Neural progenitor cell (in vitro differentiated cells): Measurements from ENCODE around the gene BCAS3. TPM values are rescaled to one million over a fixed set of nuclear protein-coding genes. Genes with fewer than 3 reads are reported as not detected.
A peak's percentile ranks its signal among the peaks of the same experiment; 100 is the strongest.

Experiments used
- DNase-seq: peaks from one replicate; pipeline ENCODE4 v3.0.0-alpha.2; 2016; ENCODE audit warnings: low spot score
- H2AFZ ChIP-seq: fragments of 200-600 bp; sonication (generic); replicated peaks from 2 replicates; pipeline ENCODE4 v1.6.1; 2016; ENCODE audit warnings: antibody characterized with exemption
- H3F3A ChIP-seq: fragments of 200-600 bp; sonication (generic); 2 replicates; pipeline ENCODE4 v1.6.1; 2016; ENCODE audit warnings: antibody characterized with exemption, low read depth
- H3K27ac ChIP-seq: fragments of 200-600 bp; sonication (generic); 2 replicates; pipeline ENCODE4 v1.5.1; 2016; ENCODE audit warnings: mild to moderate bottlenecking
- H3K27me3 ChIP-seq: fragments of 200-600 bp; sonication (generic); 2 replicates; pipeline ENCODE4 v1.6.1; 2016; ENCODE audit warnings: mild to moderate bottlenecking, moderate library complexity
- H3K36me3 ChIP-seq: fragments of 200-600 bp; sonication (generic); 2 replicates; pipeline ENCODE4 v1.5.1; 2016
- H3K4me1 ChIP-seq: fragments of 200-600 bp; sonication (generic); 2 replicates; pipeline ENCODE4 v1.6.1; 2016; ENCODE audit warnings: mixed run types
- H3K4me2 ChIP-seq: fragments of 200-600 bp; sonication (generic); 2 replicates; pipeline ENCODE4 v1.6.1; 2016
- H3K4me3 ChIP-seq: fragments of 200-600 bp; sonication (generic); 2 replicates; pipeline ENCODE4 v1.5.1; 2016
- H3K79me2 ChIP-seq: fragments of 200-600 bp; sonication (generic); 2 replicates; pipeline ENCODE4 v1.6.1; 2016; ENCODE audit warnings: low read depth
- H3K9ac ChIP-seq: fragments of 200-600 bp; sonication (generic); 2 replicates; pipeline ENCODE4 v1.6.1; 2016
- H3K9me3 ChIP-seq: fragments of 200-600 bp; sonication (generic); 2 replicates; pipeline ENCODE4 v1.5.1; 2016; ENCODE audit warnings: low read depth
- H4K20me1 ChIP-seq: fragments of 200-600 bp; sonication (generic); 2 replicates; pipeline ENCODE4 v1.6.1; 2016; ENCODE audit warnings: low read depth
- H3K27ac Mint-ChIP-seq: 3 replicates; pipeline ENCODE4 v1.8.0; 2021; ENCODE audit warnings: mixed read lengths
- H3K27me3 Mint-ChIP-seq: 2 replicates; pipeline ENCODE4 v1.8.0; 2022; ENCODE audit warnings: low read depth, mild to moderate bottlenecking, inconsistent platforms, moderate library complexity, mixed read lengths; ENCODE audit not compliant: insufficient read depth
- H3K36me3 Mint-ChIP-seq: 3 replicates; pipeline ENCODE4 v1.8.0; 2021; ENCODE audit warnings: mixed read lengths
- H3K4me1 Mint-ChIP-seq: 3 replicates; pipeline ENCODE4 v1.8.0; 2021; ENCODE audit warnings: mixed read lengths
- H3K4me3 Mint-ChIP-seq: 3 replicates; pipeline ENCODE4 v1.8.0; 2021; ENCODE audit warnings: mild to moderate bottlenecking, moderate library complexity, mixed read lengths
- H3K9me3 Mint-ChIP-seq: 3 replicates; pipeline ENCODE4 v1.8.0; 2020; ENCODE audit warnings: mixed read lengths
- CTCF ChIP-seq: fragments of 200-600 bp; sonication (generic); IDR thresholded peaks from 2 replicates; pipeline ENCODE4 v1.5.1; 2017; ENCODE audit warnings: antibody characterized with exemption, mild to moderate bottlenecking
- EZH2 ChIP-seq: fragments of 200-600 bp; sonication (generic); IDR thresholded peaks from 2 replicates; pipeline ENCODE4 v1.6.1; 2017; ENCODE audit warnings: antibody characterized with exemption, mild to moderate bottlenecking, moderate library complexity
- EZH2phosphoT487 ChIP-seq: fragments of 200-600 bp; sonication (generic); IDR thresholded peaks from 2 replicates; pipeline ENCODE4 v1.6.1; 2017; ENCODE audit warnings: antibody characterized with exemption
- total RNA-seq: library from RNA; depleted of rRNA; stranded (reverse); fragments of >200 nt; gene quantifications from 2 replicates; pipeline ENCODE4 v1.2.3, GENCODE V29; 2015; ENCODE audit warnings: low replicate concordance

BCAS3 gene
- total RNA-seq, 1 donor from 2014 or later: 60.9 TPM

GRCh38 chr17:61018938-61019337 is 341.3 kb downstream of the BCAS3 start:
- no peaks in the 10 kb centered on the region for H3K9me3 Mint-ChIP-seq
- Histone ChIP-seq H3K4me3 (no peak overlapping the region), H3K9ac (no peak overlapping the region), H3K27ac (no peak overlapping the region), H3F3A (no peaks in the 10 kb centered on the region), H3K4me1 (no peaks in the 10 kb centered on the region), H3K4me2 (no peak overlapping the region), H2AFZ (no peak overlapping the region), H3K27me3 (no peaks in the 10 kb centered on the region), H3K36me3 (no peaks in the 10 kb centered on the region), H3K9me3 (no peaks in the 10 kb centered on the region), H4K20me1 (no peaks in the 10 kb centered on the region), H3K79me2 (no peaks in the 10 kb centered on the region)
- H3K4me3 Mint-ChIP-seq: no peak overlapping the region
- no peaks in the 10 kb centered on the region for H3K4me1 Mint-ChIP-seq
- TF ChIP-seq CTCF: no peak
- TF ChIP-seq EZH2: no peak
- no peak for TF ChIP-seq EZH2phosphoT487
- H3K36me3 Mint-ChIP-seq: no peaks in the 10 kb centered on the region
- H3K27me3 Mint-ChIP-seq: peaks cover 2% of the 10 kb centered on the region
- no peak overlapping the region for H3K27ac Mint-ChIP-seq
- peak; percentile 44 for DNase-seq

- Histone ChIP-seq H3K79me2 (no peaks in the 10 kb centered on the region), H3K4me2 (no peak overlapping the region), H3K36me3 (no peaks in the 10 kb centered on the region), H3K27ac (no peak overlapping the region), H3K9me3 (no peaks in the 10 kb centered on the region), H3F3A (no peaks in the 10 kb centered on the region), H3K4me1 (no peaks in the 10 kb centered on the region), H3K4me3 (no peak overlapping the region), H3K27me3 (no peaks in the 10 kb centered on the region), H4K20me1 (no peaks in the 10 kb centered on the region), H3K9ac (no peak overlapping the region), H2AFZ (no peak overlapping the region)
- H3K27ac Mint-ChIP-seq: no peak overlapping the region
- H3K36me3 Mint-ChIP-seq: no peaks in the 10 kb centered on the region
- no peaks in the 10 kb centered on the region for H3K9me3 Mint-ChIP-seq
- no peak for DNase-seq
- no peaks in the 10 kb centered on the region for H3K4me1 Mint-ChIP-seq
- no peak overlapping the region for H3K4me3 Mint-ChIP-seq
- TF ChIP-seq CTCF: no peak
- H3K27me3 Mint-ChIP-seq: no peaks in the 10 kb centered on the region
Observed at GRCh38 chr17:61023996-61024395, 346.3 kb downstream of the BCAS3 start.

- H2AFZ ChIP-seq: no peak overlapping the region
- no peaks in the 10 kb centered on the region for H3K36me3 Mint-ChIP-seq
- no peaks in the 10 kb centered on the region for H3K36me3 ChIP-seq
- H3K27ac ChIP-seq: no peak overlapping the region
- H3K4me2 ChIP-seq: no peak overlapping the region
- H3K9me3 ChIP-seq: no peaks in the 10 kb centered on the region
- H3K27me3 Mint-ChIP-seq: no peaks in the 10 kb centered on the region
- no peaks in the 10 kb centered on the region for H3K27me3 ChIP-seq
- H4K20me1 ChIP-seq: no peaks in the 10 kb centered on the region
- H3F3A ChIP-seq: no peaks in the 10 kb centered on the region
- H3K4me3 ChIP-seq: no peak overlapping the region
- no peaks in the 10 kb centered on the region for H3K4me1 ChIP-seq
- H3K4me3 Mint-ChIP-seq: no peak overlapping the region
- no peak for TF ChIP-seq CTCF
- TF ChIP-seq EZH2phosphoT487: no peak
- TF ChIP-seq EZH2: no peak
- H3K9me3 Mint-ChIP-seq: no peaks in the 10 kb centered on the region
- no peak for DNase-seq
- no peaks in the 10 kb centered on the region for H3K79me2 ChIP-seq
- H3K4me1 Mint-ChIP-seq: no peaks in the 10 kb centered on the region
- no peak overlapping the region for H3K27ac Mint-ChIP-seq
- no peak overlapping the region for H3K9ac ChIP-seq
Observed at GRCh38 chr17:61026818-61027217, 349.2 kb downstream of the BCAS3 start.

GRCh38 chr17:61029181-61029580 is 351.5 kb downstream of the BCAS3 start:
- H3K9ac ChIP-seq: no peak overlapping the region
- H3K4me1 ChIP-seq: no peaks in the 10 kb centered on the region
- H3K9me3 ChIP-seq: no peaks in the 10 kb centered on the region
- Mint-ChIP-seq H3K27ac (no peak overlapping the region), H3K9me3 (no peaks in the 10 kb centered on the region), H3K4me3 (no peak overlapping the region), H3K27me3 (no peaks in the 10 kb centered on the region), H3K36me3 (no peaks in the 10 kb centered on the region), H3K4me1 (no peaks in the 10 kb centered on the region)
- no peaks in the 10 kb centered on the region for H3K36me3 ChIP-seq
- H3K79me2 ChIP-seq: no peaks in the 10 kb centered on the region
- no peaks in the 10 kb centered on the region for H3K27me3 ChIP-seq
- TF ChIP-seq CTCF: no peak
- no peak for TF ChIP-seq EZH2phosphoT487
- no peak for TF ChIP-seq EZH2
- H2AFZ ChIP-seq: no peak overlapping the region
- no peaks in the 10 kb centered on the region for H3F3A ChIP-seq
- no peak overlapping the region for H3K4me2 ChIP-seq
- H3K27ac ChIP-seq: no peak overlapping the region
- H4K20me1 ChIP-seq: no peaks in the 10 kb centered on the region
- no peak overlapping the region for H3K4me3 ChIP-seq
- no peak for DNase-seq
